HG03039 (cell line): Measurements from ENCODE around the gene PLCL1.

Experiments
- ATAC-seq: cut with Tn5 transposase; IDR thresholded peaks from one replicate; pipeline ENCODE4 v1.9.1; 2021; ENCODE audit warnings: mild to moderate bottlenecking, moderate library complexity; ENCODE audit not compliant: unreplicated experiment

The PLCL1 gene

DNA sequence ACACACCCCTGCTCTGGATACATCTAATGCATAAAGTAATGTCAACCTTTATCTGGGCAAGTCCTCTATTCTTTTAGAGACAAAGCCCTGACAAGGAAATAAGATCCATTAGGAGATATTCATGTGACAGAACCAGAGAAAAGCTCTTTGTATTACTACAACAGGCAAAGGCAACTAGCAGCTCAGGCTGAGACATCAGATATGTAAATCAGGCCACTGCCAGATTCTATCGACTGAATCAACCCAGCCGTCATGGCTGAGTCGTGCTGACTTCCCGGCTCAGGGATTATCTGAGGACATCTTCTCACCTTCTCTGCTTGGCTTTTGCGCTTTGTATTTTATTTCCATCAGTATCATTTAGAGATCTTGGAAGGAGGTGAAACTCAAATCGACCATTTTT, 294.5 kb downstream of the PLCL1 start:
- ATAC-seq: no peak

- no peak for ATAC-seq
Measured at GRCh38 chr2:198100346-198100745, 296.0 kb downstream of the PLCL1 start.

GRCh38 chr2:198101688-198102087, 297.3 kb downstream of the PLCL1 start:
- ATAC-seq: no peak

DNA sequence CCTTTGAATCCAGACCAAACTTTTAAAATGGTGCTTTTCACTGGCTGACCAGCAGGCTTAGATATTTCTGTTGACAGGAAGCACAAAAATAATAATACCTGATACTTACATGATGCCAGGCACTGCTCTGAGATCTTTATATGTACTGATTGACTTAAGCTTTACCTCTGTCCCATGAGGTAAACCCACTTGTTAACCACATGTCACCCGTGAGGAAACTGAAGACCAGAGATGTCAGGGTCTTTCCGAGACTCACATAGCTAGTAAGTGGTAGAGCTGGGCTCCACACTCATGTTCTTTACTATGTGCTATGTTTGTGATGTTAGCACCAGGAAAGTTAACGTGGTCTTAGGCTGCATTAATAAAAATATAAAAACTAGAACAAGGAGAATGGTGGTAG, 297.7 kb downstream of the PLCL1 start:
- ATAC-seq: no peak

DNA sequence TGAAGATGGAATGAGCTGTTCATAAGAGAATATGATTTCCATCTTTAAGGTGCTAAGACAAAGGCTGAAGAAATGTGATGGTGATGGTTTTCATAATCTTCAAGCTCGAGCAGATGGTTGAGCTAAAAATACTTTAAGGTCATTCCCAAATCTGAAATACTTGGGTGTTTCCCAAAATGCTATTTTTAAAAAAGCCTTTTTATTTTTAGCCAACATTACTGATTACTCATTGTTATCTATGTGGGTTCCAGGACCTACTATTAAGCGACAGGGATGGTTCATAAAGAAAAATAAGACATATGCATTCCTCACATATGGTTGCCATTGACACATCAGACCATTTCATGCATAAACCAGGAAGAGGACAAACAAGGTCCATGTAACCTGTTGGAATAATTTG, 298.5 kb downstream of the PLCL1 start:
- ATAC-seq: no peak

DNA sequence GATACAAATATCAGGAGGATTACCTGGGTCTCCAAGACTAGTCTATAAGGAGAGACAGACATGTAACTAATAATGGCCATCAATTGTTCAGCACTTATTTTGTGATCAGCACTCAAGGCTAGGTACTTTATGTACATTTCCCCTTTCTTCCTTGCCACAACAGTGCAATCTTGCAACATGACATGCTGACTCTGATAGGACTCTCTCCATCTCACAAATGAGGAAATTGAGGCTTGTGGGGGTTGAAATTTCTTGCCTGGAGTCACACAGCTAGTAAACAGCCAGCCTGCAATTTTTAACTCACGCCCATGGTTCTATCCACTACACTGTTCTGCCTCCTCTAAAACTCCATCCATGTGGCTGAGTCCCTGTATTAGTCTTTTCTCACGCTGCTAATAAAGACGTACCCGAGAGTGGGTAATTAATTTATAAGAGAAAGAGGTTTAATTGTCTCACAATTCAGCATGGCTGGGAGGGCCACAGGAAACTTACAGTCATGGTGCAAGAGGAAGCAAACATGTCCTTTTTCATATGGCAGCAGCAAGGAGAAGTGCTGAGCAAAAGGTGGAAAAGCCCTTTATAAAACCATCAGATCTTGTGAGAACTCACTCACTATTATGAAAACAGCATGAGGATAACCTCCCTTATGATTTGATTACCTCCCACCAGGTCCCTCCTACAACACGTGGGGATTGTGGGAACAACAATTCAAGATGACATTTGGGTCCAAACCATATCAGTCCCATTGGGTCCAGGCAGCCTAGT, 302.4 kb downstream of the PLCL1 start:
- ATAC-seq: no peak

- no peak for ATAC-seq
Measured at GRCh38 chr2:198113316-198113715, 308.9 kb downstream of the PLCL1 start.

- ATAC-seq: no peak
Measured at GRCh38 chr2:198114064-198114463, 309.7 kb downstream of the PLCL1 start.

DNA sequence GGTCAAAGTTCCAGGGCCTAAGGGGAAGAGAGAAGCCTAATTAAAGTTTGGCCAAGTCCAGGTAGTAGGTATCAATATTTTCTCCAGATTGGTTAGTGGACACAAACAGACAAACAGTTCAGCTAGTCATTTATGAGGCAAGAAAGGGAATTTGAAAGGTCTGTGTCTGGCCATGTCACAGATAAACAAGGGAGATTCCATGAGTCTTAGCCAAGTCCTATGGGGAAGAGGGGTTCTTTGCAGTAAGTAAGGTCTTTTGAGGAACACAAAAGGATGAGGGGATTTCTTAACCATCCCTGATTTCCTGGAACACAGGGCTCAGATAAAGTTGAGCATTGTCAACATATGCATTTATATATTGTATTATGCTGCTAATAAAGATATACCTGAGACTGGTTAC, 310.8 kb downstream of the PLCL1 start:
- no peak for ATAC-seq

GRCh38 chr2:198116756-198117155, 312.4 kb downstream of the PLCL1 start:
- ATAC-seq: no peak

DNA sequence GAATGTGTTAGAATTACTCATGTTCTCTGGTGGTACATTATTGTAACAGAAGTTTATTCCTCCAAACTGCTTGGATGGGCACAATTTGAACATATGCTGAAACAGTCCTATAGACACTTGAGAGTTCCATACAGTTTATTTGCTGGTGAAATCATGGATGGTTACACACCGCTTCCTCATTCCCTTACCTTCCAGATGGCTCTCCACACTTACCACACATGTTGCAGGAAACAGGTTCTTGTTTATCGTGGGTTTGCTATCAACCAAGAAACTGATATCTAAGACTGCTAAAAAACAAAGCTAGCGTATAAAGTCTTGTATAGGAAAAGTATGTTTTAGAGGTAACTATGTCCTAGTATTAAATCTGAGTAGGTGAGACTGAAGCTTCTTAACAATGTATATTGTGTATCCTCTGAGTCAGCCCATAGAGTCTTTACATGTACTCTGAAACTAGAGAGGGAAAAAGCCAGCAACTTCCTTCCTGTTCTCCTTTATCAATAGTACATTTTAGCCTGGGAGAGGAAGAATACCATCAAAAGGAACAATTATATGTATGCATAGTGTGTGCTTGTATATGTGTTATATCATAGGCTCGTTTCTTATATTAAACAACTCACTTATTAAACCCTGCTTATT, 313.1 kb downstream of the PLCL1 start:
- no peak for ATAC-seq

DNA sequence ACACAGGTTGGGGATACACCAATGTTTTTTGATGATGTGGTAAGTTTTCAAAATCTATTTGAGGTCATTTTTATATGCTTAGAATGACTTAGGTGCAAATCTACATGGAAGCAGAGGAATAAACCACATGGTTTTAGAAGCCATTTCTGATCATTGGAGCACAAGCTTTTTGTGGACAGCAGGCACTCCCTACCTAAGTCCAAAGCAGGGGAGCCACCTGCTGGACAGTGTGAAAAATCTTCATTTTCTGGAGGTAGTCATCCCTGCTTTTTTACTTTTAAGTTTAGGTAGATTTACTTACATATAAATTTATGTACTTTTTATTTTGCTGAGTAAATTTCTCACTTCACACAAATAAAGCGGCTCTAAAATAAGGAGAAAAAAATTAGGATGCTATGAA, 323.2 kb downstream of the PLCL1 start:
- ATAC-seq: peak; percentile 65

- ATAC-seq: no peak
Measured at GRCh38 chr2:198129609-198130008, 325.2 kb downstream of the PLCL1 start.

DNA sequence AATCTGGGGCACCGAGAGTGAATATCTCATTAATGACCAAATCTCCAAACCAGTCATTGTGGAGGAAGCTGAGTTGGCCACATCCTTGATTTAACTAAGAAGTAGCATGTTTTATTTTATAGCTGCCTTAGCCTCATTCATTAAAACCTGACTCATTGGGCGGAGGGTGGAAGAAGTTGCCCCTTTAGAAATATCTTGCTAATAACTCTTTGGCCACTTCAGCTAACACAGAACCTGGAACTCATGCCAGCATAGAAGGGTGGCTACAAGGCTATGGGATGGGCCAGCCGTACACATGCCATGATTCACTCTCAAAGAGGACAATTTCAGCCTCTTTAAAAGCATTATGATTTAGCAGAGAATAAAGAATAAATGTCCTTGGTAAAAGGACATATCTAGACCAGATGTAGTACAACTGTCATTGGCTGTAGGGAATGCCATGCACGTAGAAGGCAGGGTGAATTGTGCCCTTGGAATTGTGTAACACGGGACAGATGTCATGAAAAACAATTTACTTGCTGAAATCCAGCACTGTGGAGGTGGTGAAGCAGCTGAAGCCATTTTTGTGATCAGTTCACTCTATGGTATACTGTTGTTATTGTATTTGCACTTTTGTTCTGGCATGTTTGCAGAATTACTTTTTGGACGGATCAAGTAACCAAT, 330.0 kb downstream of the PLCL1 start:
- no peak for ATAC-seq

DNA sequence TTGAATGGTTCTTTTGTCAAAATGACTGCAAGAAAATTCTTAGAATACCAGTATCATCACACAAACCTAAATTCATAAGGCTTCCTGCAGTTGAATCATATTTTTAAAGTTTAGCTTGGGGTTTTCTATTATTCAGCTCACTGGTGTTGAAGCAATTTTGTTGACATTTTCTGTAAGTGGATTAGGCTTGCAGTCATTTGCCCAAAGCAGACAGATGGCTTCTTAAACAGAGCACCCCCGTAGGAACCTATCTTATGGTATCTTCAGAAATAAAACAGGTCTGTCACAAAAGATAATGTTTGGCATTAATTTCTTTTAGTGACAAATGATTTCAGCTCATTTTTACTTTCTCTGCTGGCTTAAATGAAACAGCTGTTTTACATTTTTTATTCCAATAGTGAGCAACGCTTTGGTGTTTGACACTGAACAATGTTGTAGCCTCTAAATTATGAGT, 331.1 kb downstream of the PLCL1 start:
- ATAC-seq: no peak

GRCh38 chr2:198136142-198136541, 331.7 kb downstream of the PLCL1 start:
- ATAC-seq: no peak

DNA sequence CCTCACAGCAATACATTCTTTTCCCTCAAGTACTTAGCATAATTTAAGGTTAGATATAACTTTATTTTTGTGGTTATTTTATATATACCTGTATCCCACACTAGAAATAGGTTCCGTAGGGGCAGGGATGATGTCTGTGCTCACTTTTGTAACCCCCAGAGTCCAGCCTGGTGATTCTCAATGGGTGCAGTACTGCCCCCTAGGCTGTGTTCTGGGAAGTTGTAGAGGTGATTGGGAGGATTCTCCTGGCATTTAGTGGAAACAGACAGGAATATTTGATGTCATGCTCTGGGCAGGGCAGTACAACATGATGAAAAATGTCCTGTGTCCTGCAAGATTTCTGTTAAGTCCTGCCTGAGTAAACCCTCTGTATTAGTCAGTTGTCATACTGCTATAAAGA, 333.3 kb downstream of the PLCL1 start:
- ATAC-seq: no peak

GRCh38 chr2:198141726-198142125, 337.3 kb downstream of the PLCL1 start:
- no peak for ATAC-seq

GRCh38 chr2:198143156-198143555, 338.8 kb downstream of the PLCL1 start:
- no peak for ATAC-seq

DNA sequence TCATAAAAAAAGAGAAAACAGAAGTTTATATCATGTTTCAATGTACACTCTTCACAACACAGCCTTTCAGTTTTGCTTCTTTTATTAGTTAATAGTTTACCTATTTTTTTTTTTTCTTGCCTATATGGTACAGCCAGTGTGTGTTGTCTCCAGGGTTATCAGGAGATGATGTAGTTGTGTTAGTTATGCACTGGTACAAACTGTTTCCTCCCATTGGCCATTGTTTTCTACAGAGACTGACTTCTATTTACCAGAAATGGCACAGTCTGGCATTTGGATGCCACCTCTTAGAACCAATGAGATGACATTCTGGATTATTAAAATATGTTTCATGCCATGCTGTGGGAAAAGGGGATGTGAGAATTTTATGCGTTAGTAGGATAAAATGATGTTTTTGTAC, 339.4 kb downstream of the PLCL1 start:
- ATAC-seq: no peak

DNA sequence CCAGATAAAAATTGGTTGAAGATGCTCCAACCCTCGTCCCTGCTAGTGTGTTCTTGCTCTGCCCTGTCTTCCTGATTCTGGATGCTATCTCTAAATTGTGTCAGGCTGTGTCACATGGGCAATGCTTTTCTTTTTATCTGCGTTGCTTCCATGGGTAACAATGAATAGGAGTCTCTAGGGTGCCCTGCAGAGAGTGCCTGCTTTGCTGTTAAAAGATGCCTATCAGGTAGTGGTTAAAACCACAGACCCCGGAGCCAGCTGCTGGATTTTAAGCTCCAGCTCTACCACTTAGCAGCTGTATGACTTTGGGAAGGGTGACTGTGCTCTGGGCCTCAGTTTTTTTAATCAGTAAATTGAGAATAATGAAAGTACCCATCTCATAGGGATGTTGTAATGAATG, 340.3 kb downstream of the PLCL1 start:
- no peak for ATAC-seq

DNA sequence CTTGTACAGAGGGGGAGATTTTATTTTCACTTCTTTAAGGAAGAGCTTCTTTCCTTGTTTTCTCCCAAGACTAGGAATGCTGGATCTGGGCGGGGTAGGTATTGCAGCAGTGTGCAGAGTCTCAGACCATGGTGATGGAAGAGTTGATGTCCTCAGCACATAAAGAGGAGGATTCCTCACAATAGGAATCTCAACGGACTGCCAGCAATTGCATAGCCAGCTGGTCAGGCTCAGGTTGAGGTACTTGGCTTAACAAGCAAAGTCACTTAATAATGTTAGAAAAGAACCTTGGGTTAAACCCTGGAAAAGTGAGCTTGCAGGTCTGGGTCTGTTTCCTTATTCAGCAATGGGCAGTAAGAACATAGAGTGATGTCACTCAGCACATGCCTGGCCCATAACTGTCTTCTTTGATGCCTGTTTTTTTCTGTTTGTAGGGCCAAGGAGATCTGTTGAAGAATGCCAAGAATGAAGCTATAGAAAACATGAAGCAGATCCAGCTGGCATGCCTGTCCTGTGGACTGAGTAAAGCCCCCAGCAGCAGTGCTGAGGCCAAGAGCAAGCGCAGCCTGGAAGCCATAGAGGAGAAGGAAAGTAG, 342.1 kb downstream of the PLCL1 start:
- no peak for ATAC-seq
